ENCODE measurements around the gene GALNT15.

Gene GALNT15

DNA sequence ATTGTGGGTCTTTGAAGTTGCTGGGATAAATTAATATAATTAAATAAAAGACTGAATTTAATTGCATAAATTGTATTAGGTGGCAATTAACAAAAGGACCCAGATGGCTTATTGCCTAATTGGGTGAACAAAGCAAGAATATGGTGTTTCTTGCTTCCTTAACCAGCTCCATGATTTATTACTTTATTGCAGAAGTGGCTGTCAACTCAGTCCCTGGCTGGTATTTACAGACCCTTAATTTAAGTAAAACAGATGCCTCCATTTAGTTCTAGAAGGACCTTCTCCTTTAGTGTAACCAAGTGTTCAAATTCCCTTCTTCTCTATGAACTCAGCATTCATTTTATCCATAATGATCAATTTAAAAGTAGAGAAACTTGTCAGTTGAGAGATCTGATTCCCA lies 55.2 kb downstream of the GALNT15 start:
- no peak overlapping the region for H3K27ac ChIP-seq (ENCODE audit: low read depth, low read length)
- no peak overlapping the region for H3K9ac ChIP-seq (ENCODE audit: low read depth, low read length)
- H3K4me1 ChIP-seq (ENCODE audit: control insufficient read depth, insufficient read depth, low read length), result no peaks in the 10 kb centered on the region
- no peaks in the 10 kb centered on the region for H3K36me3 ChIP-seq (ENCODE audit: control insufficient read depth, insufficient read depth, low read length)
- no peaks in the 10 kb centered on the region for H3K9me3 ChIP-seq (ENCODE audit: control insufficient read depth, insufficient read depth, low read length)
- no peaks in the 10 kb centered on the region for H3K27me3 ChIP-seq (ENCODE audit: control insufficient read depth, insufficient read depth, low read length)
- no peak overlapping the region for H3K4me3 ChIP-seq (ENCODE audit: low read depth, low read length)

DNA sequence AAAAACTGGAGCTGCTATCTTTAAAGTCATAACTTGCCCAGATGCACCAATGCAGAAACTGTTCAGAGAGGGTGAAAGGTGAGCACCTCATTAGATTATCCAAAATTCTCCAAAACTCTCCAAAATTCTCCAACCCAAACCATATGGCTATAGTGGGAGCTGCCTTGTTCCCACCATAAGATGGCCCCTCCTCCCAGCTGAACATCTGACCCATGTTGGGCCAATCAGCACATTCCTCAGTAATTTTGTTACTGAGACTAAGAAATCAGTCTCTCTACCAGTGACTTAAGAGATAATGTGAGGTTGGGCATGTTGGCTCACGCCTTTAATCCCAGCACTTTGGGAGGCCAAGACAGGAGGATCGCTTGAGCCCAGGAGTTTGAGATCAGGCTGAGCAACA lies 57.5 kb downstream of the GALNT15 start:
- no peak overlapping the region for H3K4me3 ChIP-seq (ENCODE audit: low read depth, low read length)

DNA sequence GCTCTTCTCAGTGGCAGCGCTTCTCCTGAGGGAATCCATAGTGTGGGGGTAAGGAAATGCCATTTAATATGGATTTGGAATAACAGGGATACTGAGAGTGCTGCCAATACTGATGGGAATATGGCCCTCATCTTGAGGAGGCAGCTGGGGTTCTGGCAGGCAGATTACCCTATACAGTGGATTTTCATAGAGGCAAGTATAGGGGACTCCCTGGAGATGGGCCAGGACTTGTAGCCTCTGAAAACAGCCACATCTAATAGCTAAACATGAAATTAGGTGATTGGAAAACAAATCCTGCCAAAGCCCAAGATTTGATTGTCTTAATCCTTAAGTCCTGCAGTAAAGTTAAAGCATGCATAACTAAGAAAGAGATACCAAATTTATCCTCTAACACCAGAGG lies 59.3 kb downstream of the GALNT15 start:
- Histone ChIP-seq H3K9me3 (ENCODE audit: control insufficient read depth, insufficient read depth, low read length) (no peaks in the 10 kb centered on the region), H3K4me1 (ENCODE audit: control insufficient read depth, insufficient read depth, low read length) (no peaks in the 10 kb centered on the region), H3K27me3 (ENCODE audit: control insufficient read depth, insufficient read depth, low read length) (no peaks in the 10 kb centered on the region), H3K4me3 (ENCODE audit: low read depth, low read length) (no peak overlapping the region), H3K27ac (ENCODE audit: low read depth, low read length) (no peak overlapping the region), H3K9ac (ENCODE audit: low read depth, low read length) (no peak overlapping the region), H3K36me3 (ENCODE audit: control insufficient read depth, insufficient read depth, low read length) (no peaks in the 10 kb centered on the region)

More for the DNA sequence above, 57.5 kb downstream of the GALNT15 start:
- no peaks in the 10 kb centered on the region for H3K4me1 ChIP-seq (ENCODE audit: control insufficient read depth, insufficient read depth, low read length)
- H3K9me3 ChIP-seq (ENCODE audit: control insufficient read depth, insufficient read depth, low read length), result no peaks in the 10 kb centered on the region
- no peak overlapping the region for H3K9ac ChIP-seq (ENCODE audit: low read depth, low read length)
- H3K36me3 ChIP-seq (ENCODE audit: control insufficient read depth, insufficient read depth, low read length), result no peaks in the 10 kb centered on the region
- no peak overlapping the region for H3K27ac ChIP-seq (ENCODE audit: low read depth, low read length)
- no peaks in the 10 kb centered on the region for H3K27me3 ChIP-seq (ENCODE audit: control insufficient read depth, insufficient read depth, low read length)

DNA sequence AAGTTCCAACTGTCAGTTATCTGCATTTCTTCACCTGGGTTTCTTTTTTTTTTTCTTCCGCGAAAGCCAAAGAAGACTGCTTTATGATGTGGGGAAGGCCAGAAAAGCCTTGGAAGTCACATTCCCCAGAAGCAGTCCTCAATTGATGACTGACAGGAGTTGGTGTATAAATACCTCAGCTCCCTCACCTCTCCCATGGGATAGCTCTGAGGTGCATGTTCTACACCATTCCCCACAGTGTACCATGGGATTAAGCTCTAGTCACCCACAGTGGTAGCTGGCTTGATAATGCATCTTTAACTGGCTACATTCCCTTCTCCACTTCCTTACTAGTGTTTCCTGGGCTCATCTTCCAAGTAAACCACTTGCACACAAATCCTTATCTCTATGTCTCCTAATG lies 59.8 kb downstream of the GALNT15 start:
- no peak overlapping the region for H3K9ac ChIP-seq (ENCODE audit: low read depth, low read length)
- no peaks in the 10 kb centered on the region for H3K4me1 ChIP-seq (ENCODE audit: control insufficient read depth, insufficient read depth, low read length)
- no peak overlapping the region for H3K27ac ChIP-seq (ENCODE audit: low read depth, low read length)
- H3K4me3 ChIP-seq (ENCODE audit: low read depth, low read length), result no peak overlapping the region
- H3K27me3 ChIP-seq (ENCODE audit: control insufficient read depth, insufficient read depth, low read length), result no peaks in the 10 kb centered on the region
- no peaks in the 10 kb centered on the region for H3K9me3 ChIP-seq (ENCODE audit: control insufficient read depth, insufficient read depth, low read length)
- H3K36me3 ChIP-seq (ENCODE audit: control insufficient read depth, insufficient read depth, low read length), result no peaks in the 10 kb centered on the region

DNA sequence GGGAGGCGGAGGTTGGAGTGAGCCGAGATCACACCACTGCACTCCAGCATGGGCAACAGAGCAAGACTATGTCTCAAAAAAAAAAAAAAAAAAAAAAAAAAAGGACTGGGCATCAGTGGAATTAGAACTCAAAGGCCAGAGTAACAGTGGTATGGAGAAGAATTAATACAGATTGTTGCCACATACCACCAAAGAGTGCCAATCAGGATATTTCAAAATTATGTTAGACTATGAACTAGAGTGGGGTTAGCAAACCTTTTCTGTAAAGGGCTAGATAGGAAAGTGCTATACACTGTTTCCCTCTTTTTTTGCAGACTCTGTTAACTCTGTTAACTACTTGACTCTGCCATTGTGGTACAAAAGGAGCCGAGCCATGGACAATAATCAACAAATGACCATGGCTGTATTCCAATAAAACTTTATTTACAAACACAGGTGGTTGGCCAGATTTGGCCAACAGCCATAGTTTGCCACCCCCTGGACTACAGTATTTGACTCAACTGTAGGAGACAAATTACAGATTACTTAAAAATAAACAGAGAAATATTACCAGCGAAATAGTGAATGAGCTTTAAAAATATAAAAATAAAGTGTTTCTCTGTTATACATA lies 61.7 kb downstream of the GALNT15 start:
- Histone ChIP-seq H3K9ac (ENCODE audit: low read depth, low read length) (no peak overlapping the region), H3K4me1 (ENCODE audit: control insufficient read depth, insufficient read depth, low read length) (no peaks in the 10 kb centered on the region), H3K9me3 (ENCODE audit: control insufficient read depth, insufficient read depth, low read length) (no peaks in the 10 kb centered on the region), H3K4me3 (ENCODE audit: low read depth, low read length) (no peak overlapping the region), H3K36me3 (ENCODE audit: control insufficient read depth, insufficient read depth, low read length) (no peaks in the 10 kb centered on the region), H3K27me3 (ENCODE audit: control insufficient read depth, insufficient read depth, low read length) (no peaks in the 10 kb centered on the region), H3K27ac (ENCODE audit: low read depth, low read length) (no peak overlapping the region)

DNA sequence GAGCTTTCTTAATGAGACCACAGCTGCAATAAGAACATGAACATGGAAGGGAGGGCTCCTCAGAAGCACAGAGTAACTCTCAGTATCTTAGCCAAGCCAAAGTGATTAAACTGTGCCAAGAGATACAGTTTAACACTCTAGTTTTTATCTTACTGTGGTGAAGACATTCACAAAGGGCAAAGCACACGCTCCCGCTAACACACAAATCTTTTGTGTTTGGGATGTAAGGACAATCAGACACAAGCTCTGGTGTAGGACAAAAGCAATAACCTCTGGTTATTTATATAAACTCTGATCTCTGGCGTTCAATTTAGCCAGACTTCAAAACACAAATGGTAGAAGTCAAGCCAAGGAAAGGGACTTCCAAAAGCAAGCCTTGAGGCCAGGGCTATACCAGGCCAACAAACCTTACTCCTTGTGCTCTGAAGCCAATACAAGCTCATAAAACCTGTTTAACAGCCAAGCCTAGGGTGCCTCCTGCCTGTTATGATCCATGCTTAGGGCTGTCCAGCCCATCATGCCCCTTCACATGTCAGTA lies 62.4 kb downstream of the GALNT15 start:
- Histone ChIP-seq H3K27me3 (ENCODE audit: control insufficient read depth, insufficient read depth, low read length) (no peaks in the 10 kb centered on the region), H3K4me3 (ENCODE audit: low read depth, low read length) (no peak overlapping the region), H3K4me1 (ENCODE audit: control insufficient read depth, insufficient read depth, low read length) (no peaks in the 10 kb centered on the region), H3K9ac (ENCODE audit: low read depth, low read length) (no peak overlapping the region), H3K9me3 (ENCODE audit: control insufficient read depth, insufficient read depth, low read length) (no peaks in the 10 kb centered on the region), H3K27ac (ENCODE audit: low read depth, low read length) (no peak overlapping the region), H3K36me3 (ENCODE audit: control insufficient read depth, insufficient read depth, low read length) (no peaks in the 10 kb centered on the region)

DNA sequence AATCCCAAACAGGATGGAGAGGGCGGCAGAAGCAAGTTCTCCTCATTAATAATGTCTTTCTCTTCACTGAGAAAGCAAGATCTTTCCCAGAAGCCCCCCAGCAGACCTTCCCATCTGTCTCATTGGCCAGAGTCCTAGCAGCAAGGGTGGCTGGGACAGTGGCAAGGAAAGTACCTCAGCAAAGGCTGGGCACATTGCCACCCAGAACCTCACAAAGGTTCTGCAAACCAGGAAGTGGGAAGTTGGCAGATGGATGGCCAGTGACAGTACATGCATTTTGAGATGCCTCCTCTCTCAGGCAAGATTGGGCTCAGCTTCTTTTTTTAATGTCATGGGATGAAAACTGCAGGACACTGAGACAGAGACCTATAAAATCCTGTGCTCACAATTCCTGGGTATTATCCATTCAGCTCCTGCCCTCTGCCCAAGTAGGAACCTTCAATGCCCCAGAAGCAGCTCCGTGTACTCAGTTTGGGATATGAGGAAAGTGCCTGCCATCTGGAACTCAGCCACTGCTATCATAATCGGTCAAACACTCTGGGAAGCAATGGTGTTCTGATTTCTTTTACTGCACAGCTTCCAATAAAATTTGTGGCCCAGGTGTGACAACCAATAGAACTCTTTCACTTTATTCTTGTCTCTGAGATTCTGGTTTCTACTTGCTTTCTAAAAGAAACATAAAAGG lies 64.7 kb downstream of the GALNT15 start:
- no peak overlapping the region for H3K27ac ChIP-seq (ENCODE audit: low read depth, low read length)
- H3K9me3 ChIP-seq (ENCODE audit: control insufficient read depth, insufficient read depth, low read length), result no peaks in the 10 kb centered on the region
- H3K9ac ChIP-seq (ENCODE audit: low read depth, low read length), result no peak overlapping the region
- H3K27me3 ChIP-seq (ENCODE audit: control insufficient read depth, insufficient read depth, low read length), result no peaks in the 10 kb centered on the region
- H3K4me1 ChIP-seq (ENCODE audit: control insufficient read depth, insufficient read depth, low read length), result no peaks in the 10 kb centered on the region
- no peaks in the 10 kb centered on the region for H3K36me3 ChIP-seq (ENCODE audit: control insufficient read depth, insufficient read depth, low read length)
- no peak overlapping the region for H3K4me3 ChIP-seq (ENCODE audit: low read depth, low read length)

DNA sequence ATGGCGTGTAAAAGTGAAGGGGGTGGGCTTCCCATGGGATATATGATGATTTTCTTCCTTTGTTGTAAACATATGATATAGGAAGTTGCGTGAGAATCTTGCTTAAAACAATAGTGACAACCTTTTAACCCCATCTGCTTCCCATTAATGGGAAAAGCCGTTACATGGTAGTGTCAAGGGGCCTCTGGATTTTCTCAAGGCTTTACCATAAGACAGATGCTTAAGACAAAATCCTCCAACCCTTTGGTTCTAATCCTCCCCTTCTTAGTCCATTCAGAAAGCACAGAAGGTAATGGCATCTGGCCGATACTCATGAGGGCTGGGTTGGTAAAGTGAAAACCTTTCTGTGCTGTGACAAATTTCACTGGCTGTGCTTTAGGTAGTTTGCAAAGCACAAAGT lies 65.3 kb downstream of the GALNT15 start:
- Histone ChIP-seq H3K27ac (ENCODE audit: low read depth, low read length) (no peak overlapping the region), H3K27me3 (ENCODE audit: control insufficient read depth, insufficient read depth, low read length) (no peaks in the 10 kb centered on the region), H3K4me1 (ENCODE audit: control insufficient read depth, insufficient read depth, low read length) (no peaks in the 10 kb centered on the region), H3K9ac (ENCODE audit: low read depth, low read length) (no peak overlapping the region), H3K36me3 (ENCODE audit: control insufficient read depth, insufficient read depth, low read length) (no peaks in the 10 kb centered on the region), H3K9me3 (ENCODE audit: control insufficient read depth, insufficient read depth, low read length) (no peaks in the 10 kb centered on the region), H3K4me3 (ENCODE audit: low read depth, low read length) (no peak overlapping the region)

DNA sequence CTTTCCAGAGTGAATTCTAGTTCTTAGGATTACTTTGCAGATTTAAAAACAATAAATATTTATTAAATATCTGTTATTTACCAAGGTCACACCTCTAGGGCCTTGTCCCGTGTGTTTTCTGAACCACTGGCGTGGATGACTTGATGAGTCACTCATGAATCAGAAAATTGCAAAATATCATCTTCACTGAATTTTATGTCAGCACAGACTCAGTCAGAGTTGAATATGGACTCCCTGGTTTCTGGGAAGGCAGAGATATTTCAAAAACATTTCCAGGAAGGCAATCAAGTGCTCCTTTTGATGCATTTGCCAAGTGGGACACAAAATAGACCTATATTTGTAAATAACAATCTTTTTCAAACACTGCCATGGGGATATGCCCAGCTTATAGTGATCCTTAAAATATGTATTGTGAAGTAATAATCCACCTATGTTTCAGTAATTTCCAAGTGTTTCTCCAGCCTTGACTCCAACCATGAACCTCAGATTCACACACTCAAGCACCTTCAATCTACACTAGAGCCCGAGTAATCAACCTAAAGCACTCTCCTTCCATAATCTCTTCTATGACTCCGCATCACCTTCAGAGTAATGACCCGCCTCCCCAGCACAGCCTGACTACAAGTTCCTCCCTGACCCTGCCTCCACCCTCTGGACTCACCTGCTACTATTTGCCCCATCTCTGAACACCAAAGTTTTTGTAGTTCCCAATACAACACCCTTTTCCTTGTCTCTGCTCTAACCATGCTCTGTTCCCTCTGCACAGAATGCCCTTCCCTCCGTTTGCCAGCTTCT lies 65.9 kb downstream of the GALNT15 start:
- H3K27me3 ChIP-seq (ENCODE audit: control insufficient read depth, insufficient read depth, low read length), result no peaks in the 10 kb centered on the region
- H3K36me3 ChIP-seq (ENCODE audit: control insufficient read depth, insufficient read depth, low read length), result no peaks in the 10 kb centered on the region
- no peak overlapping the region for H3K27ac ChIP-seq (ENCODE audit: low read depth, low read length)
- H3K9ac ChIP-seq (ENCODE audit: low read depth, low read length), result no peak overlapping the region
- no peak overlapping the region for H3K4me3 ChIP-seq (ENCODE audit: low read depth, low read length)
- no peaks in the 10 kb centered on the region for H3K9me3 ChIP-seq (ENCODE audit: control insufficient read depth, insufficient read depth, low read length)
- no peaks in the 10 kb centered on the region for H3K4me1 ChIP-seq (ENCODE audit: control insufficient read depth, insufficient read depth, low read length)

DNA sequence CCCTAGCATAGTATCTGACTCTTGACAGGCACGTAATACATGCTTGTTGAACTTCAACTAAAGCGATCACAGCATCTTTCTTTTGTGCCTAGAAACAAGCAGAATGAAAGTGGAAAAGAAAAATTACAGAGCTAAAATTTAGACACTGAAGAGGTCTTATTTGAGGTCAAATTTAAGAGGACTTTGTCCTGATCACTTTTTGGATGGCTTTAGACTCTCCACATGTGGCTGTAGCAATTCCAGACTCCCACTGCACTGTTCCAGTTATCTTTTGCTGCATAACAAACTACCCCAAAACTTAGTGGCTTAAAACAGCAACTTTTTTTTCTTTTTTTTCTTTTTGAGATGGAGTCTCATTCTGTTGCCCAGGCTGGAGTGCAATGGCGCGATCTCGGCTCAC lies 66.7 kb downstream of the GALNT15 start:
- Histone ChIP-seq H3K27me3 (ENCODE audit: control insufficient read depth, insufficient read depth, low read length) (no peaks in the 10 kb centered on the region), H3K4me3 (ENCODE audit: low read depth, low read length) (no peak overlapping the region), H3K4me1 (ENCODE audit: control insufficient read depth, insufficient read depth, low read length) (no peaks in the 10 kb centered on the region), H3K36me3 (ENCODE audit: control insufficient read depth, insufficient read depth, low read length) (no peaks in the 10 kb centered on the region), H3K27ac (ENCODE audit: low read depth, low read length) (no peak overlapping the region), H3K9me3 (ENCODE audit: control insufficient read depth, insufficient read depth, low read length) (no peaks in the 10 kb centered on the region), H3K9ac (ENCODE audit: low read depth, low read length) (no peak overlapping the region)

DNA sequence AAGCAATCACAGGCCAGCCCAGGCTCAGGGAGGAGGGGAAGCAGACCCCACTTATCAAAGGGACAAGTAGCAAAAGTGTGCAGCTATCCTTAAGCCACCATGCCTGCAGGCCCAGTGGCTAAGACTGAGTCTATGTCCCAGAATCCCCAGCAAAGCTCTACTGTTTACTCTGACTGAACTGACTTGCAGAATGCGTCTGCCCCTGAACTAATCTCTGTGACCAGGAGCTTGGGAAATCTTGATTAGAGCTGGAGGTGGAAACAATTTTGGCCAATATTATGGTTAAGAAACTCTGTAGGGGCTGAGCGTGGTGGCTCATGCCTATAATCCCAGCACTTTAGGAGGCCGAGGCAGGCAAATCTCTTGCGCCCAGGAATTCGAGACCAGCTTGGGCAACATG lies 67.7 kb downstream of the GALNT15 start:
- Histone ChIP-seq H3K27me3 (ENCODE audit: control insufficient read depth, insufficient read depth, low read length) (no peaks in the 10 kb centered on the region), H3K4me3 (ENCODE audit: low read depth, low read length) (no peak overlapping the region), H3K27ac (ENCODE audit: low read depth, low read length) (no peak overlapping the region), H3K4me1 (ENCODE audit: control insufficient read depth, insufficient read depth, low read length) (no peaks in the 10 kb centered on the region), H3K9me3 (ENCODE audit: control insufficient read depth, insufficient read depth, low read length) (no peaks in the 10 kb centered on the region), H3K9ac (ENCODE audit: low read depth, low read length) (no peak overlapping the region), H3K36me3 (ENCODE audit: control insufficient read depth, insufficient read depth, low read length) (no peaks in the 10 kb centered on the region)
